Measurements from ENCODE around the gene CDH2. TPM values are rescaled to one million over a fixed set of nuclear protein-coding genes. Genes with fewer than 3 reads are reported as not detected.

The CDH2 gene
- polyA plus RNA-seq, 1 donor from 2014 or later, result 199 TPM

DNA sequence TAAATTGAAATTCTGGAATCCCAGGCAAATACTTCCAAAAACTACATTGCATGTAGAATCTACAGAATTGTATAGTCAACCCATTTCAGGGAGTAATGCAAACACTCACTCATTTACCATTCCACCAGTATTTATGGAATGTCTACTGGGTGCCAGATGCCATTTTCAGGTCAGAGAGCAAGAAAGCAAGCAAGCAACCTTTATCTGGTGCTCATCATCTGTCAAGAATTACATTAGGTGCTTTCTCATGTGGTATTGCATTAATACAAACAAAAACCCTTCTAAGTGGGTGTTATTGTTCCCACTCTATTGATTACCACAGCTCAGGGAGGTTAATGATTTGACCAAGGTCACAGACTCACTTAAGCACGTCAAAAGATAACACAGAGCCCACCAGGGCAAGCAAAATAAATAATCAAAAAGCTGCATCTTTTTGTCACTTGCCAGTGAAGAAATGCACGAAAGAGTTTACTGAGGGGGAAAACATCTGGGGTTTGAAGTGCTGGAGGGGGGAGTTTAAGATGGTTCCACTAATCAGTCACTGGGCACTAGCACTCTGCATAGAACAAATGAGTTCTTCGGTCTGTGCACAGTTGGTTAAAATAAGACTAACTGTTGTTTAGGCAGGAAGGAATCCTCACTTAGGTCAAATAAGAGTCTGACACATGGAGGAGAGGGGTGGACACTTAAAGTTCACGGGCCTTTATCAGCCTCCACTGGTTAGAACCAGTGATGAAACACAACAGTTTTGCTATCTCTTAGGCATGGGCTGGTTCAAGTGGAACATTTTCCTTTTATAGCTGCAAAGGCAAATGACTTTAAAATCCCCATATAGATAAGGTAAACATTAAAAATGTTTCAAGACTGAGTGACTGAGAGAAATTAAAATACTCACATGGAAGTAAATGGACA is 208.8 kb downstream of the CDH2 start:
- Histone ChIP-seq H3K4me3 (ENCODE audit: low read length) (no peak overlapping the region), H3K27me3 (ENCODE audit: insufficient read depth, low read depth, low read length) (no peaks in the 10 kb centered on the region), H3K9me2 (ENCODE audit: insufficient read depth, low read length) (no peaks in the 10 kb centered on the region), H3F3A (ENCODE audit: insufficient read depth, low read length, poor library complexity, severe bottlenecking) (no peaks in the 10 kb centered on the region), H3K4me2 (ENCODE audit: low read length) (no peak overlapping the region), H3K27ac (ENCODE audit: low read length) (no peak overlapping the region), H4K20me1 (ENCODE audit: insufficient read depth) (no peaks in the 10 kb centered on the region), H3K36me3 (ENCODE audit: insufficient read depth, low read length) (peaks cover 16% of the 10 kb centered on the region), H2AFZ (ENCODE audit: low read depth, low read length) (no peak overlapping the region), H3K79me2 (replicated peaks; ENCODE audit: insufficient read depth, low read length) (no peaks in the 10 kb centered on the region), H3K9me3 (ENCODE audit: low read length) (no peaks in the 10 kb centered on the region), H3K9ac (ENCODE audit: low read length) (no peak overlapping the region)
- TF ChIP-seq EP300 (conservative IDR thresholded peaks at IDR 0.05; ENCODE audit: poor library complexity, severe bottlenecking), result no peak
- no peak for TF ChIP-seq TAF1 (IDR thresholded peaks at IDR 0.05; ENCODE audit: low read depth)
- TF ChIP-seq, protein P1, sequence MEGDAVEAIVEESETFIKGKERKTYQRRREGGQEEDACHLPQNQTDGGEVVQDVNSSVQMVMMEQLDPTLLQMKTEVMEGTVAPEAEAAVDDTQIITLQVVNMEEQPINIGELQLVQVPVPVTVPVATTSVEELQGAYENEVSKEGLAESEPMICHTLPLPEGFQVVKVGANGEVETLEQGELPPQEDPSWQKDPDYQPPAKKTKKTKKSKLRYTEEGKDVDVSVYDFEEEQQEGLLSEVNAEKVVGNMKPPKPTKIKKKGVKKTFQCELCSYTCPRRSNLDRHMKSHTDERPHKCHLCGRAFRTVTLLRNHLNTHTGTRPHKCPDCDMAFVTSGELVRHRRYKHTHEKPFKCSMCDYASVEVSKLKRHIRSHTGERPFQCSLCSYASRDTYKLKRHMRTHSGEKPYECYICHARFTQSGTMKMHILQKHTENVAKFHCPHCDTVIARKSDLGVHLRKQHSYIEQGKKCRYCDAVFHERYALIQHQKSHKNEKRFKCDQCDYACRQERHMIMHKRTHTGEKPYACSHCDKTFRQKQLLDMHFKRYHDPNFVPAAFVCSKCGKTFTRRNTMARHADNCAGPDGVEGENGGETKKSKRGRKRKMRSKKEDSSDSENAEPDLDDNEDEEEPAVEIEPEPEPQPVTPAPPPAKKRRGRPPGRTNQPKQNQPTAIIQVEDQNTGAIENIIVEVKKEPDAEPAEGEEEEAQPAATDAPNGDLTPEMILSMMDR (IDR thresholded peaks at IDR 0.05; ENCODE audit: poor library complexity, severe bottlenecking), result no peak
- TF ChIP-seq SMC3 (conservative IDR thresholded peaks at IDR 0.05; ENCODE audit: poor library complexity), result no peak
- TF ChIP-seq REST (IDR thresholded peaks at IDR 0.05; ENCODE audit: borderline replicate concordance), result no peak
- no peak for TF ChIP-seq MXI1 (conservative IDR thresholded peaks at IDR 0.05; ENCODE audit: poor library complexity, severe bottlenecking)
- no peak for TF ChIP-seq POLR2AphosphoS5 (IDR thresholded peaks at IDR 0.05)
- TF ChIP-seq RAD21 (conservative IDR thresholded peaks at IDR 0.05), result no peak
- TF ChIP-seq EZH2 (IDR thresholded peaks at IDR 0.05; ENCODE audit: borderline replicate concordance, insufficient read depth, low read length, poor library complexity, severe bottlenecking), result no peak

DNA sequence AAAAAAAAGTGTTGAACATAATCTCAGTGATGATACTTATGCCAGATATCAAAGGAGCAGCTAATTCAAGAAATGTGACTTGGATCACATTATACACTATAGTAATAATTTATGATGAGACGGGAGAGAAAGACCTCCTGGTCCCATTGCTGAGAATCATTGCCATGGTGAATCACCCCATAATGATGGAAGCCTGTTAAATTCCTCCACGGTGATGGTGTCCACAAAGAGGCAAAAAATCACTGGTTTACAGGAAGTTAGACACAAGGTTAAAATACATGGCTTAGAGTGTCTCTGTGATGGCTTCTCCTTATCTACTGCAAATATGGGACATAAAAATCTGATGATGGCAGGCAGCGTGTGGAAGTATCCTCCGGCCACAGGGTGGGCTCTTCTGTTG is 210.0 kb downstream of the CDH2 start:
- Histone ChIP-seq H4K20me1 (ENCODE audit: insufficient read depth) (no peaks in the 10 kb centered on the region), H2AFZ (ENCODE audit: low read depth, low read length) (no peak overlapping the region), H3K9me2 (ENCODE audit: insufficient read depth, low read length) (no peaks in the 10 kb centered on the region), H3K36me3 (ENCODE audit: insufficient read depth, low read length) (peaks cover 12% of the 10 kb centered on the region), H3K4me3 (ENCODE audit: low read length) (no peak overlapping the region), H3K9ac (ENCODE audit: low read length) (no peak overlapping the region), H3K9me3 (ENCODE audit: low read length) (no peaks in the 10 kb centered on the region), H3K4me2 (ENCODE audit: low read length) (no peak overlapping the region), H3K27me3 (ENCODE audit: insufficient read depth, low read depth, low read length) (no peaks in the 10 kb centered on the region), H3K79me2 (replicated peaks; ENCODE audit: insufficient read depth, low read length) (no peaks in the 10 kb centered on the region), H3K27ac (ENCODE audit: low read length) (no peak overlapping the region), H3F3A (ENCODE audit: insufficient read depth, low read length, poor library complexity, severe bottlenecking) (no peaks in the 10 kb centered on the region)
- TF ChIP-seq EP300 (conservative IDR thresholded peaks at IDR 0.05; ENCODE audit: poor library complexity, severe bottlenecking) (no peak), TAF1 (IDR thresholded peaks at IDR 0.05; ENCODE audit: low read depth) (no peak), REST (IDR thresholded peaks at IDR 0.05; ENCODE audit: borderline replicate concordance) (no peak), SMC3 (conservative IDR thresholded peaks at IDR 0.05; ENCODE audit: poor library complexity) (no peak), MXI1 (conservative IDR thresholded peaks at IDR 0.05; ENCODE audit: poor library complexity, severe bottlenecking) (no peak), RAD21 (conservative IDR thresholded peaks at IDR 0.05) (no peak), POLR2AphosphoS5 (IDR thresholded peaks at IDR 0.05) (no peak), EZH2 (IDR thresholded peaks at IDR 0.05; ENCODE audit: borderline replicate concordance, insufficient read depth, low read length, poor library complexity, severe bottlenecking) (no peak)
- TF ChIP-seq, protein P1 (IDR thresholded peaks at IDR 0.05; ENCODE audit: poor library complexity, severe bottlenecking), result no peak
